Endothelial cell of umbilical vein (primary cell): ENCODE data around the gene ME3. TPM values are rescaled to one million over a fixed set of nuclear protein-coding genes. Genes with fewer than 3 reads are reported as not detected.

ENCODE experiments used
- BruUV-seq: library from RNA; stranded (reverse); fragments of 400-500 nt; replicated peaks from 2 replicates; lab custom pipeline; 2021; lab: Mats Ljungman, UMichigan
- CTCF ChIA-PET: fragments of 300-600, 350-600 bp; sonication (Branson Sonifier 250); formaldehyde crosslinking; loops from one replicate; lab custom pipeline; 2021; ENCODE audit warnings: antibody characterized with exemption, inconsistent platforms; lab: Charles Lee
- POLR2A ChIA-PET: fragments of 300-600, 350-600 bp; sonication (Branson Sonifier 250); formaldehyde crosslinking; loops from one replicate; lab custom pipeline; 2021; ENCODE audit warnings: antibody characterized with exemption, inconsistent platforms; lab: Charles Lee
- DNase-seq: peaks from one replicate; pipeline ENCODE4 v3.0.0-alpha.2; 2011; ENCODE audit warnings: low read depth, low spot score
- FAIRE-seq: peaks from 2 replicates; lab custom pipeline; 2011; peaks lifted over from hg19 to GRCh38; lab: Jason Lieb, UNC
- H2AFZ ChIP-seq: 2 replicates; pipeline ENCODE4 v1.6.0; 2012; ENCODE audit warnings: low read depth, low read length, control low read depth, inconsistent platforms
- H3K27ac ChIP-seq: 2 replicates; pipeline ENCODE4 v1.5.1; 2011; ENCODE audit warnings: low read depth, mild to moderate bottlenecking, control low read depth, low read length, moderate library complexity; ENCODE audit not compliant: insufficient read depth
- H3K27me3 ChIP-seq, 2 experiments: 2 replicates each; pipeline versions ENCODE4 v1.6.0 to v1.6.1; 2011; ENCODE audit warnings: low read length in 2 of 2, mixed read lengths in 1 of 2; ENCODE audit not compliant: control insufficient read depth in 2 of 2, insufficient read depth in 2 of 2
- H3K36me3 ChIP-seq, 2 experiments: 2 replicates in 1 of 2; 3 replicates in 1 of 2; pipeline ENCODE4 v1.5.1; 2011; ENCODE audit warnings: low read length in 2 of 2, mild to moderate bottlenecking in 1 of 2, moderate library complexity in 1 of 2; ENCODE audit not compliant: control insufficient read depth in 2 of 2, insufficient read depth in 2 of 2; ENCODE audit errors: extremely low read depth in 1 of 2
- H3K4me1 ChIP-seq: 3 replicates; pipeline ENCODE4 v1.5.1; 2011; ENCODE audit warnings: mild to moderate bottlenecking, low read length; ENCODE audit not compliant: control insufficient read depth, insufficient read depth; ENCODE audit errors: extremely low read depth
- H3K4me2 ChIP-seq: 2 replicates; pipeline ENCODE4 v1.6.1; 2011; ENCODE audit warnings: low read length, control low read depth, mixed read lengths; ENCODE audit not compliant: insufficient read depth
- H3K4me3 ChIP-seq, 3 experiments: fragments of 200-600 bp in 1 of 3; sonication (generic), shearing (Covaris generic) in 1 of 3; replicated peaks in 1 of 3; 2 replicates each; pipeline ENCODE4 v1.5.1; 2011 to 2016; ENCODE audit warnings: control low read depth in 3 of 3, low read length in 3 of 3, mild to moderate bottlenecking in 2 of 3, inconsistent platforms in 1 of 3, low read depth in 1 of 3, moderate library complexity in 1 of 3; ENCODE audit not compliant: insufficient read depth in 1 of 3
- H3K79me2 ChIP-seq: 2 replicates; pipeline ENCODE4 v1.6.0; 2012; ENCODE audit warnings: low read length, inconsistent platforms; ENCODE audit not compliant: control insufficient read depth, insufficient read depth
- H3K9ac ChIP-seq: replicated peaks from 2 replicates; pipeline ENCODE3; 2011; ENCODE audit warnings: low read length, control low read depth; ENCODE audit not compliant: insufficient read depth; ENCODE audit errors: extremely low read depth
- H3K9me1 ChIP-seq: replicated peaks from 3 replicates; pipeline ENCODE4 v1.6.0; 2011; ENCODE audit warnings: mild to moderate bottlenecking, low read length; ENCODE audit not compliant: control insufficient read depth, insufficient read depth; ENCODE audit errors: extremely low read depth
- H3K9me3 ChIP-seq: replicated peaks from 2 replicates; pipeline ENCODE4 v1.5.1; 2012; ENCODE audit warnings: low read length, inconsistent platforms; ENCODE audit not compliant: control insufficient read depth, insufficient read depth
- H4K20me1 ChIP-seq: replicated peaks from 2 replicates; pipeline ENCODE3; 2011; ENCODE audit warnings: mild to moderate bottlenecking, low read length; ENCODE audit not compliant: control insufficient read depth, insufficient read depth; ENCODE audit errors: extremely low read depth
- EZH2 ChIP-seq: IDR thresholded peaks from 2 replicates; pipeline ENCODE4 v1.6.1; 2012; ENCODE audit warnings: borderline replicate concordance, low read depth, mild to moderate bottlenecking, moderate library complexity, low read length, inconsistent platforms; ENCODE audit not compliant: severe bottlenecking
- FOS ChIP-seq: IDR thresholded peaks from 2 replicates; pipeline ENCODE4 v1.6.1; 2011; ENCODE audit warnings: mild to moderate bottlenecking, low read length, moderate library complexity, borderline replicate concordance; ENCODE audit not compliant: insufficient read depth
- GATA2 ChIP-seq: IDR thresholded peaks from 2 replicates; pipeline ENCODE4 v1.7.0; 2011; ENCODE audit warnings: low read depth, mild to moderate bottlenecking, moderate library complexity, mixed read lengths, low read length; ENCODE audit not compliant: insufficient read length, insufficient read depth
- JUN ChIP-seq: IDR thresholded peaks from 2 replicates; pipeline ENCODE4 v1.6.1; 2011; ENCODE audit warnings: borderline replicate concordance, low read depth; ENCODE audit not compliant: insufficient read length, insufficient read depth
- MYC ChIP-seq: IDR thresholded peaks from one replicate; pipeline ENCODE4 v1.6.1; 2011; ENCODE audit warnings: mild to moderate bottlenecking, low read depth, low read length
- POLR2A ChIP-seq: IDR thresholded peaks from 2 replicates; pipeline ENCODE4 v1.6.1; 2012; ENCODE audit warnings: low read depth, mild to moderate bottlenecking, control low read depth, low read length
- POLR2AphosphoS5 ChIP-seq: IDR thresholded peaks from 2 replicates; pipeline ENCODE4 v1.6.1; 2012; ENCODE audit warnings: low read depth, mild to moderate bottlenecking, control low read depth, low read length, moderate library complexity; ENCODE audit not compliant: insufficient read depth
- dilution Hi-C: fragments of 300-500 bp; cut with MboI; formaldehyde crosslinking; loops from one replicate; pipeline ENCODE4 v1.15.0; 2019; ENCODE audit warnings: low sequenced_read_pairs; ENCODE audit not compliant: extremely low pct_ligation_motif_present
- intact Hi-C: fragments of 100-400 bp; cut with micrococcal nuclease; formaldehyde crosslinking; loops from one replicate; pipeline ENCODE4 v1.10.0; 2022
- polyA plus RNA-seq, 4 experiments: library from polyadenylated mRNA; depleted of rRNA in 3 of 4; stranded (reverse) in 3 of 4; unstranded in 1 of 4; fragments of >200 nt; gene quantifications; 2 replicates each; pipeline versions ENCODE4 v1.2.1 to v1.2.3, GENCODE V29; 2011 to 2012; ENCODE audit warnings: missing spikeins in 1 of 4
- total RNA-seq: library from RNA; stranded (reverse); gene quantifications from 2 replicates; pipeline ENCODE4 v1.2.3, GENCODE V29; 2021
- TF ChIP-seq, protein P1 (sequence below): IDR thresholded peaks from 2 replicates; pipeline ENCODE4 v1.6.1; 2011; ENCODE audit not compliant: insufficient read depth, insufficient read length
- TF ChIP-seq, protein P2 (sequence below), 2 donors: IDR thresholded peaks; 1 replicate in 1 of 2; 2 replicates in 1 of 2; pipeline ENCODE4 v1.5.1; 2011; ENCODE audit warnings: low read length in 2 of 2, mild to moderate bottlenecking in 2 of 2, moderate library complexity in 2 of 2, control low read depth in 1 of 2, inconsistent platforms in 1 of 2, low read depth in 1 of 2; ENCODE audit not compliant: insufficient read depth in 1 of 2; ENCODE audit errors: extremely low read depth in 1 of 2

The ME3 gene
- total and polyA plus RNA-seq, 2 donors (not counting 3 experiments of a cell fraction or from before 2014, with no cell fraction given) = 26.9 to 30.4 TPM

DNA sequence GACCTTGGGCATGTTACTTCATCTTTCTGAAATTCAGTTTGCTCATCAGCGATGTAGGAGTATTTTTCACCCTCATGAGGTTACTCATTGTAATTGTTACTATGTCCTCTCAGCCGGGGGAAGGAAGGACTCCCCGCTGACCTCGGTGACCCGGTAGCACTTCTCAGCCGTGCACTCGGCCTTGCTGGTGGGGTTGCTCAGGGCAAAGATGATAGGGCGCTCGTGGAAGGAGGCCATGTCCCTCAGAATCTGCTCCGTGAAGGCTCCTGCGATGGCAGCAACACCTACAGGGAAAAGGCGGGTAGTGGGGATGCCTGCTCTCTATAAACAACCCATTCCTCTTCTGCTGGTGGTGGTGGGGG lies 225.5 kb downstream of the ME3 start:
- DNase-seq (no peak), FAIRE-seq (no peak)
- intact Hi-C loops = no loop called here
- no peaks in the 10 kb centered on the region for H3K9me3 ChIP-seq
- H3K9me1 ChIP-seq = no peaks in the 10 kb centered on the region
- CTCF ChIA-PET = no interaction called here
- H4K20me1 ChIP-seq = no peaks in the 10 kb centered on the region
- H3K4me3 ChIP-seq = no peak overlapping the region
- H3K4me2 ChIP-seq = no peak overlapping the region
- no peaks in the 10 kb centered on the region for H3K4me1 ChIP-seq
- no peak overlapping the region for H2AFZ ChIP-seq
- H3K27ac ChIP-seq = no peak overlapping the region
- H3K9ac ChIP-seq = no peak overlapping the region
- dilution Hi-C loops = no loop called here
- POLR2A ChIA-PET = no interaction called here
- BruUV-seq = no TSS peak
- H3K36me3 ChIP-seq = no peaks in the 10 kb centered on the region
- no peaks in the 10 kb centered on the region for H3K27me3 ChIP-seq
- H3K79me2 ChIP-seq = no peaks in the 10 kb centered on the region
- TF ChIP-seq POLR2AphosphoS5 (no peak), GATA2 (no peak), MYC (no peak), FOS (no peak), EZH2 (no peak), POLR2A (no peak), JUN (no peak)
- TF ChIP-seq, protein P1, sequence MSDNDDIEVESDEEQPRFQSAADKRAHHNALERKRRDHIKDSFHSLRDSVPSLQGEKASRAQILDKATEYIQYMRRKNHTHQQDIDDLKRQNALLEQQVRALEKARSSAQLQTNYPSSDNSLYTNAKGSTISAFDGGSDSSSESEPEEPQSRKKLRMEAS = no peak
- TF ChIP-seq, protein P2, sequence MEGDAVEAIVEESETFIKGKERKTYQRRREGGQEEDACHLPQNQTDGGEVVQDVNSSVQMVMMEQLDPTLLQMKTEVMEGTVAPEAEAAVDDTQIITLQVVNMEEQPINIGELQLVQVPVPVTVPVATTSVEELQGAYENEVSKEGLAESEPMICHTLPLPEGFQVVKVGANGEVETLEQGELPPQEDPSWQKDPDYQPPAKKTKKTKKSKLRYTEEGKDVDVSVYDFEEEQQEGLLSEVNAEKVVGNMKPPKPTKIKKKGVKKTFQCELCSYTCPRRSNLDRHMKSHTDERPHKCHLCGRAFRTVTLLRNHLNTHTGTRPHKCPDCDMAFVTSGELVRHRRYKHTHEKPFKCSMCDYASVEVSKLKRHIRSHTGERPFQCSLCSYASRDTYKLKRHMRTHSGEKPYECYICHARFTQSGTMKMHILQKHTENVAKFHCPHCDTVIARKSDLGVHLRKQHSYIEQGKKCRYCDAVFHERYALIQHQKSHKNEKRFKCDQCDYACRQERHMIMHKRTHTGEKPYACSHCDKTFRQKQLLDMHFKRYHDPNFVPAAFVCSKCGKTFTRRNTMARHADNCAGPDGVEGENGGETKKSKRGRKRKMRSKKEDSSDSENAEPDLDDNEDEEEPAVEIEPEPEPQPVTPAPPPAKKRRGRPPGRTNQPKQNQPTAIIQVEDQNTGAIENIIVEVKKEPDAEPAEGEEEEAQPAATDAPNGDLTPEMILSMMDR (IDR thresholded peaks at IDR 0.05; ENCODE audit: extremely low read depth in 1 of 2, insufficient read depth in 1 of 2, low read depth in 1 of 2, low read length in 2 of 2) = no peak
